Right atrium auricular region (tissue), 2 donors: ENCODE data around the gene CCS. TPM values are rescaled to one million over a fixed set of nuclear protein-coding genes. Genes with fewer than 3 reads are reported as not detected.

ENCODE experiments used
- DNase-seq: peaks from one replicate; pipeline ENCODE4 v3.0.0-alpha.2; 2019; ENCODE audit warnings: low spot score
- H3K27ac ChIP-seq, 2 donors: fragments of 200-600 bp; sonication (generic); 1 replicate in 1 of 2; 2 replicates in 1 of 2; pipeline ENCODE4 v1.5.1; 2016 to 2019
- H3K27me3 ChIP-seq, 2 donors: fragments of 200-600 bp; sonication (generic); one replicate each; pipeline versions ENCODE4 v1.5.1 to v1.6.0; 2017 to 2019
- H3K36me3 ChIP-seq: fragments of 200-600 bp; sonication (generic); one replicate; pipeline ENCODE4 v1.5.1; 2016
- H3K4me1 ChIP-seq, 2 donors: fragments of 200-600 bp; sonication (generic); one replicate each; pipeline versions ENCODE4 v1.5.1 to v1.6.0; 2017 to 2019
- H3K4me3 ChIP-seq, 2 donors: fragments of 200-600 bp; sonication (generic); 1 replicate in 1 of 2; 2 replicates in 1 of 2; pipeline ENCODE4 v1.5.1; 2017 to 2019; ENCODE audit warnings: mild to moderate bottlenecking in 1 of 2, moderate library complexity in 1 of 2
- H3K9me3 ChIP-seq, 2 donors: fragments of 200-600 bp; sonication (generic); one replicate each; pipeline ENCODE4 v1.5.1; 2019
- CTCF ChIP-seq, 2 donors: fragments of 200-600 bp; sonication (generic); IDR thresholded peaks; one replicate each; pipeline ENCODE4 v1.5.1; 2019; ENCODE audit warnings: antibody characterized with exemption in 2 of 2
- total RNA-seq, 2 donors: library from RNA; depleted of rRNA; stranded (reverse); fragments of >200 nt; gene quantifications; one replicate each; pipeline ENCODE4 v1.1.0, GENCODE V29; 2016

The CCS gene
- total RNA-seq, 2 donors from 2014 or later: 13.8 to 18.6 TPM

- H3K4me3 ChIP-seq: no peak overlapping the region
- no peaks in the 10 kb centered on the region for H3K36me3 ChIP-seq
- DNase-seq: no peak
- H3K4me1 ChIP-seq: peaks cover 0 to 36% of the 10 kb centered on the region in 2 donors
- no peak overlapping the region for H3K27ac ChIP-seq
- H3K9me3 ChIP-seq: no peaks in the 10 kb centered on the region
- no peak for TF ChIP-seq CTCF (IDR thresholded peaks at IDR 0.05)
- no peaks in the 10 kb centered on the region for H3K27me3 ChIP-seq
Measured at GRCh38 chr11:66591175-66591574, 1.8 kb upstream of the CCS start.

- Histone ChIP-seq H3K27me3 (no peaks in the 10 kb centered on the region), H3K4me1 (peaks cover 0 to 36% of the 10 kb centered on the region in 2 donors), H3K9me3 (no peaks in the 10 kb centered on the region), H3K4me3 (peak overlapping the region; percentile 59 to 60), H3K27ac (peak overlapping the region; percentile 83 to 84), H3K36me3 (no peaks in the 10 kb centered on the region)
- no peak for DNase-seq
- no peak for TF ChIP-seq CTCF (IDR thresholded peaks at IDR 0.05)
Measured at GRCh38 chr11:66593303-66593635, 284 bp downstream of the CCS start.

- no peak for TF ChIP-seq CTCF (IDR thresholded peaks at IDR 0.05)
- H3K27ac ChIP-seq: peak overlapping the region; percentile 83 to 84
Measured at GRCh38 chr11:66593650-66594049, 665 bp downstream of the CCS start.

GRCh38 chr11:66595245-66595904 is 2.4 kb downstream of the CCS start:
- DNase-seq: peak; percentile 86
- Histone ChIP-seq H3K4me3 (no peak overlapping the region), H3K4me1 (peaks cover 0 to 36% of the 10 kb centered on the region in 2 donors), H3K36me3 (peaks cover 4% of the 10 kb centered on the region), H3K9me3 (no peaks in the 10 kb centered on the region), H3K27ac (peak overlapping the region; percentile 56 to 70), H3K27me3 (no peaks in the 10 kb centered on the region)
- TF ChIP-seq CTCF (IDR thresholded peaks at IDR 0.05): no peak

More at GRCh38 chr11:66593650-66594049, 665 bp downstream of the CCS start:
- H3K4me3 ChIP-seq: peak overlapping the region; percentile 59 to 60
- peaks cover 0 to 36% of the 10 kb centered on the region in 2 donors for H3K4me1 ChIP-seq
- H3K27me3 ChIP-seq: no peaks in the 10 kb centered on the region
- no peaks in the 10 kb centered on the region for H3K36me3 ChIP-seq
- no peak for DNase-seq
- no peaks in the 10 kb centered on the region for H3K9me3 ChIP-seq

GRCh38 chr11:66598993-66599392 is 6.0 kb downstream of the CCS start:
- Histone ChIP-seq H3K36me3 (peaks cover 4% of the 10 kb centered on the region), H3K9me3 (no peaks in the 10 kb centered on the region), H3K27me3 (no peaks in the 10 kb centered on the region), H3K4me3 (no peak overlapping the region), H3K4me1 (peaks cover 0 to 41% of the 10 kb centered on the region in 2 donors), H3K27ac (no peak overlapping the region)
- TF ChIP-seq CTCF (IDR thresholded peaks at IDR 0.05): no peak
- DNase-seq: no peak

- H3K36me3 ChIP-seq: peaks cover 6% of the 10 kb centered on the region
- H3K27ac ChIP-seq: no peak overlapping the region
- H3K9me3 ChIP-seq: no peaks in the 10 kb centered on the region
- H3K4me1 ChIP-seq: peaks cover 0 to 29% of the 10 kb centered on the region in 2 donors
- no peak for TF ChIP-seq CTCF (IDR thresholded peaks at IDR 0.05)
- H3K27me3 ChIP-seq: no peaks in the 10 kb centered on the region
- no peak for DNase-seq
- H3K4me3 ChIP-seq: no peak overlapping the region
Measured at GRCh38 chr11:66600219-66600618, 7.2 kb downstream of the CCS start.
